ENCODE measurements around the gene HSPB1. TPM values are rescaled to one million over a fixed set of nuclear protein-coding genes. Genes with fewer than 3 reads are reported as not detected.
A peak's percentile ranks its signal among the peaks of the same experiment; 100 is the strongest.

HSPB1 gene
- total RNA-seq, 3 donors from 2014 or later (not counting 1 experiment from before 2014, with no cell fraction given): 14.4 to 15.9 (median 14.7) TPM

GRCh38 chr7:76346778-76347177 lies 44.3 kb downstream of the HSPB1 start:
- intact Hi-C loops (cut with micrococcal nuclease): no loop called here
- Mint-ChIP-seq H3K36me3 (peaks cover 12% of the 10 kb centered on the region), H3K27me3 (ENCODE audit: low read depth in 2 of 2) (no peaks in the 10 kb centered on the region), H3K4me1 (peaks cover 44 to 48% of the 10 kb centered on the region in 2 donors), H3K9me3 (no peaks in the 10 kb centered on the region), H3K27ac (peak overlapping the region; percentile 11 to 77), H3K4me3 (no peak overlapping the region)
- no peaks in the 10 kb centered on the region for H3K9me3 ChIP-seq (ENCODE audit: control insufficient read depth, insufficient read depth, low read length)
- H3K27me3 ChIP-seq (ENCODE audit: control insufficient read depth, insufficient read depth, low read length): no peaks in the 10 kb centered on the region
- no peak for TF ChIP-seq CTCF (IDR thresholded peaks at IDR 0.05)
- H3K36me3 ChIP-seq (ENCODE audit: control insufficient read depth, insufficient read depth, low read length): peaks cover 38% of the 10 kb centered on the region
- H3K4me1 ChIP-seq (ENCODE audit: control insufficient read depth, insufficient read depth, low read length): peaks cover 9% of the 10 kb centered on the region
- DNase-seq (no peak), ATAC-seq (no peak)
- H3K27ac ChIP-seq (ENCODE audit: low read length): no peak overlapping the region
- no peak overlapping the region for H3K4me3 ChIP-seq (ENCODE audit: low read length)
- WGBS (ENCODE audit: insufficient coverage): 59% methylated on average over 8 of the region's 8 CpGs

- Mint-ChIP-seq H3K4me1 (peaks cover 43 to 46% of the 10 kb centered on the region in 2 donors), H3K27me3 (ENCODE audit: low read depth in 2 of 2) (no peaks in the 10 kb centered on the region), H3K27ac (no peak overlapping the region), H3K36me3 (peaks cover 12% of the 10 kb centered on the region), H3K9me3 (no peaks in the 10 kb centered on the region), H3K4me3 (no peak overlapping the region)
- WGBS (ENCODE audit: insufficient coverage): 74% methylated on average over 4 of the region's 5 CpGs
- DNase-seq: no peak
- no peak overlapping the region for H3K27ac ChIP-seq (ENCODE audit: low read length)
- H3K4me1 ChIP-seq (ENCODE audit: control insufficient read depth, insufficient read depth, low read length): peaks cover 9% of the 10 kb centered on the region
- H3K4me3 ChIP-seq (ENCODE audit: low read length): no peak overlapping the region
- peaks cover 36% of the 10 kb centered on the region for H3K36me3 ChIP-seq (ENCODE audit: control insufficient read depth, insufficient read depth, low read length)
- H3K27me3 ChIP-seq (ENCODE audit: control insufficient read depth, insufficient read depth, low read length): no peaks in the 10 kb centered on the region
- no peaks in the 10 kb centered on the region for H3K9me3 ChIP-seq (ENCODE audit: control insufficient read depth, insufficient read depth, low read length)
- ATAC-seq: no peak
- intact Hi-C loops (cut with micrococcal nuclease): no loop called here
- TF ChIP-seq CTCF (IDR thresholded peaks at IDR 0.05): no peak
Observed at GRCh38 chr7:76347710-76348109, 45.2 kb downstream of the HSPB1 start.

GRCh38 chr7:76349313-76349885 lies 46.9 kb downstream of the HSPB1 start:
- no peak overlapping the region for H3K4me3 Mint-ChIP-seq
- intact Hi-C loops (cut with micrococcal nuclease): no loop called here
- peaks cover 9% of the 10 kb centered on the region for H3K4me1 ChIP-seq (ENCODE audit: control insufficient read depth, insufficient read depth, low read length)
- no peak overlapping the region for H3K27ac ChIP-seq (ENCODE audit: low read length)
- no peak for TF ChIP-seq CTCF (IDR thresholded peaks at IDR 0.05)
- H3K27me3 Mint-ChIP-seq (ENCODE audit: low read depth in 2 of 2): no peaks in the 10 kb centered on the region
- DNase-seq: no peak
- no peaks in the 10 kb centered on the region for H3K27me3 ChIP-seq (ENCODE audit: control insufficient read depth, insufficient read depth, low read length)
- H3K4me3 ChIP-seq (ENCODE audit: low read length): no peak overlapping the region
- WGBS (ENCODE audit: insufficient coverage): 91% methylated on average over 5 of the region's 8 CpGs
- H3K36me3 Mint-ChIP-seq: peaks cover 12% of the 10 kb centered on the region
- no peak for ATAC-seq
- no peaks in the 10 kb centered on the region for H3K9me3 ChIP-seq (ENCODE audit: control insufficient read depth, insufficient read depth, low read length)
- H3K9me3 Mint-ChIP-seq: no peaks in the 10 kb centered on the region
- peaks cover 38 to 42% of the 10 kb centered on the region in 2 donors for H3K4me1 Mint-ChIP-seq
- H3K36me3 ChIP-seq (ENCODE audit: control insufficient read depth, insufficient read depth, low read length): peaks cover 24% of the 10 kb centered on the region
- peak overlapping the region in 1 of 2 donors; percentile 16 for H3K27ac Mint-ChIP-seq

- Mint-ChIP-seq H3K27ac (no peak overlapping the region), H3K36me3 (peaks cover 5% of the 10 kb centered on the region), H3K4me1 (peaks cover 39 to 47% of the 10 kb centered on the region in 2 donors), H3K4me3 (no peak overlapping the region), H3K9me3 (no peaks in the 10 kb centered on the region), H3K27me3 (ENCODE audit: low read depth in 2 of 2) (no peaks in the 10 kb centered on the region)
- Histone ChIP-seq H3K4me3 (ENCODE audit: low read length) (no peak overlapping the region), H3K36me3 (ENCODE audit: control insufficient read depth, insufficient read depth, low read length) (peaks cover 13% of the 10 kb centered on the region), H3K9me3 (ENCODE audit: control insufficient read depth, insufficient read depth, low read length) (no peaks in the 10 kb centered on the region), H3K27ac (ENCODE audit: low read length) (no peak overlapping the region), H3K4me1 (ENCODE audit: control insufficient read depth, insufficient read depth, low read length) (peaks cover 7% of the 10 kb centered on the region), H3K27me3 (ENCODE audit: control insufficient read depth, insufficient read depth, low read length) (no peaks in the 10 kb centered on the region)
- no peak for ATAC-seq
- no peak for DNase-seq
- 91% methylated on average over 6 of the region's 7 CpGs for WGBS (ENCODE audit: insufficient coverage)
- intact Hi-C loops (cut with micrococcal nuclease): no loop called here
- TF ChIP-seq CTCF (IDR thresholded peaks at IDR 0.05): no peak
Observed at GRCh38 chr7:76351372-76351771, 48.9 kb downstream of the HSPB1 start.
